K562 (cell line): ENCODE data around the gene POLR2H. TPM values are rescaled to one million over a fixed set of nuclear protein-coding genes. Genes with fewer than 3 reads are reported as not detected.

Experiments
- ESRRA ChIP-seq: fragments of 450-650 bp; IDR thresholded peaks from 2 replicates; pipeline ENCODE4 v1.6.1; 2014; ENCODE audit warnings: low read depth, mild to moderate bottlenecking, moderate library complexity, borderline replicate concordance
- ESRRB ChIP-seq: fragments of 250-450 bp; sonication (Bioruptor Pico); IDR thresholded peaks from 2 replicates; pipeline ENCODE4 v1.5.0; 2020; ENCODE audit warnings: mild to moderate bottlenecking, moderate library complexity, borderline replicate concordance
- FOXA1 ChIP-seq: fragments of 450-650 bp; IDR thresholded peaks from 2 replicates; pipeline ENCODE4 v1.6.1; 2016; ENCODE audit warnings: mild to moderate bottlenecking, borderline replicate concordance
- FOXJ2 ChIP-seq: fragments of 200-800 bp; sonication (Bioruptor generic); IDR thresholded peaks from 2 replicates; pipeline ENCODE4 v1.6.1; 2016; ENCODE audit warnings: missing genetic modification characterization, missing compliant biosample characterization
- HDAC2 ChIP-seq: fragments of 450-650 bp; IDR thresholded peaks from 2 replicates; pipeline ENCODE4 v1.6.1; 2016; ENCODE audit warnings: mild to moderate bottlenecking
- HDGF ChIP-seq: fragments of 450-650 bp; IDR thresholded peaks from 2 replicates; pipeline ENCODE4 v1.6.1; 2016
- MEF2D ChIP-seq: conservative IDR thresholded peaks from 2 replicates; pipeline ENCODE4 v1.6.1; 2016; ENCODE audit warnings: low read depth, missing genetic modification characterization, missing compliant biosample characterization
- MTA1 ChIP-seq: fragments of 450-650 bp; IDR thresholded peaks from 2 replicates; pipeline ENCODE4 v1.6.1; 2017; ENCODE audit warnings: borderline replicate concordance
- RBM17 ChIP-seq: fragments of 200-400 bp; formaldehyde crosslinking; IDR thresholded peaks from 2 replicates; pipeline ENCODE4 v1.6.1; 2017; ENCODE audit warnings: low read depth, mild to moderate bottlenecking, low read length, borderline replicate concordance
- SMAD1 ChIP-seq: fragments of 150-350 bp; IDR thresholded peaks from 2 replicates; pipeline ENCODE4 v1.6.1; 2014; ENCODE audit warnings: low read length, low read depth; ENCODE audit not compliant: partially characterized antibody
- SRSF3 ChIP-seq: fragments of 200-400 bp; formaldehyde crosslinking; IDR thresholded peaks from 2 replicates; pipeline ENCODE4 v1.6.1; 2016; ENCODE audit warnings: mild to moderate bottlenecking, low read length, moderate library complexity; ENCODE audit not compliant: insufficient read depth
- ZBTB1 ChIP-seq: sonication (generic); formaldehyde crosslinking; IDR thresholded peaks from 2 replicates; pipeline ENCODE4 v1.8.1; 2023; ENCODE audit warnings: missing genetic modification reagents, low read depth, mild to moderate bottlenecking, borderline replicate concordance
- ZNF146 ChIP-seq: IDR thresholded peaks from one replicate; pipeline ENCODE4 v1.6.1; 2018; ENCODE audit warnings: missing compliant biosample characterization; ENCODE audit not compliant: unreplicated experiment
- ZNF778 ChIP-seq: fragments of 450-650 bp; formaldehyde crosslinking; IDR thresholded peaks from 2 replicates; pipeline ENCODE4 v1.4.0; 2020; ENCODE audit warnings: mild to moderate bottlenecking, moderate library complexity
- polyA plus RNA-seq, 8 experiments: library from polyadenylated mRNA; depleted of rRNA in 4 of 8; stranded (reverse) in 5 of 8; unstranded in 3 of 8; fragments of >200 nt; fragmentation: Nextera tagmentation in 2 of 8; fragmentation: Illumina TruSeq in 1 of 8; extraction: Ambion mirVana in 2 of 8; extraction: Trizol in 1 of 8; gene quantifications; 2 replicates each; pipeline versions ENCODE4 v1.2.1 to v1.2.3, GENCODE V29; 2011 to 2014; ENCODE audit warnings: inconsistent platforms in 1 of 8, missing spikeins in 1 of 8
- total RNA-seq, 7 experiments: library from RNA; depleted of rRNA in 6 of 7; stranded (reverse); fragments of >200 nt in 6 of 7; fragmentation: Illumina TruSeq in 2 of 7; extraction: Trizol in 2 of 7; gene quantifications; 2 replicates each; pipeline versions ENCODE4 v1.2.1 to v1.2.3, GENCODE V29; 2011 to 2021; ENCODE audit warnings: low replicate concordance in 1 of 7
- TF ChIP-seq, protein P1 (sequence below): fragments of 450-650 bp; IDR thresholded peaks from 2 replicates; pipeline ENCODE4 v1.6.1; 2017; ENCODE audit warnings: antibody characterized with exemption
- TF ChIP-seq, protein P2 (sequence below): fragments of 450-650 bp; IDR thresholded peaks from one replicate; pipeline ENCODE4 v1.6.1; 2018; ENCODE audit warnings: mild to moderate bottlenecking, moderate library complexity; ENCODE audit not compliant: partially characterized antibody
- TF ChIP-seq, protein P3 (sequence below): fragments of 450-650 bp; IDR thresholded peaks from 2 replicates; pipeline ENCODE4 v1.6.1; 2016; ENCODE audit warnings: borderline replicate concordance
- TF ChIP-seq, protein P4 (sequence below): sonication (generic); formaldehyde crosslinking; IDR thresholded peaks from 2 replicates; pipeline ENCODE4 v1.8.1; 2023; ENCODE audit warnings: mild to moderate bottlenecking, missing genetic modification reagents
- TF ChIP-seq, protein P5 (sequence below), 3 experiments: IDR thresholded peaks in 2 of 3; conservative IDR thresholded peaks in 1 of 3; 2 replicates each; pipeline ENCODE4 v1.5.1; 2011 to 2012; ENCODE audit warnings: low read length in 3 of 3, mild to moderate bottlenecking in 3 of 3, control low read depth in 2 of 3, improper control_type of control experiment in 1 of 3, inconsistent platforms in 1 of 3, low read depth in 1 of 3, mixed read lengths in 1 of 3, moderate library complexity in 1 of 3; ENCODE audit not compliant: insufficient read depth in 2 of 3

Gene POLR2H
- total and polyA plus RNA-seq, 9 of the 15 experiments (the other 6 are each of a cell fraction or from before 2014, with no cell fraction given), result 128 to 512 (median 220) TPM

DNA sequence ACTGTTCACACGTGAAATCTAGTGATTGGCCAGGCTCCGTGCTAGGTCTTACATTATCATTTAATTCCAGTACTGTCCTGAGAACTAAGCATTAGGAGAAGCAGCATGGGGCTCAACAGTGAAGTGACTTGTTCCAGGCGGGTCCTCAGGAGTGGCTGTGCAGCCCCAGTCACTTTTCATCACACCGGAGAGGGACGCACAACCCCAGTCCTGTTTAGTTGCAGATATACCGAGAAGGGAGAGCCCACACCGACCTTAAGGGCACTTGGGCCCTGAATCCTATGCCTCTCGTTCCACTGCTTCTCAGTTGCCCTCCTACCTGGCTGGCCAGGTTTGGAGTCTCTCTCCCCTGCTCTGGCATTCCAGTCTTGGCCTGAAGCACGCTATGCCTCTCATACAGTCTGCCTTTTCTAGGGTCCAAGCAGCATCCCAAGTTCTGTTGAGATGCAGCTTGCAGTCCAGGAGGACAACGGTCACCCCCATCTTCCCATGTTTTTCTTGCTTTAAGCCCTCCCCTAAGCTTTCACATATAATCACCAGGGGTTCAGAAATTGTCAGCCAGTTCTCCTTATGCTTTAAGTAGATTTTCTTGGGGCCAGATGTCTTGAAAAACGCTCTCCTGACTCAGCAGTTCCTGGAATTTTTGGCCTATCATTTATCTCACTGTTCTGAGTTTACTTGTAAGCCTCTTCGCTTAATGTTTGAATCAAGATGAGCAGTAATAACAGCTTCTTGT lies 14.0 kb upstream of the POLR2H start (continued):
- TF ChIP-seq SMAD1 (no peak), RBM17 (no peak), FOXJ2 (tag) (no peak), HDAC2 (no peak), MTA1 (no peak), ESRRA (no peak), SRSF3 (no peak), ZNF146 (CRISPR knock-in tag) (no peak), ESRRB (CRISPR knock-in tag) (no peak), ZBTB1 (CRISPR knock-in tag) (no peak), MEF2D (tag) (no peak), ZNF778 (no peak), HDGF (no peak), FOXA1 (no peak)
- TF ChIP-seq, protein P1, sequence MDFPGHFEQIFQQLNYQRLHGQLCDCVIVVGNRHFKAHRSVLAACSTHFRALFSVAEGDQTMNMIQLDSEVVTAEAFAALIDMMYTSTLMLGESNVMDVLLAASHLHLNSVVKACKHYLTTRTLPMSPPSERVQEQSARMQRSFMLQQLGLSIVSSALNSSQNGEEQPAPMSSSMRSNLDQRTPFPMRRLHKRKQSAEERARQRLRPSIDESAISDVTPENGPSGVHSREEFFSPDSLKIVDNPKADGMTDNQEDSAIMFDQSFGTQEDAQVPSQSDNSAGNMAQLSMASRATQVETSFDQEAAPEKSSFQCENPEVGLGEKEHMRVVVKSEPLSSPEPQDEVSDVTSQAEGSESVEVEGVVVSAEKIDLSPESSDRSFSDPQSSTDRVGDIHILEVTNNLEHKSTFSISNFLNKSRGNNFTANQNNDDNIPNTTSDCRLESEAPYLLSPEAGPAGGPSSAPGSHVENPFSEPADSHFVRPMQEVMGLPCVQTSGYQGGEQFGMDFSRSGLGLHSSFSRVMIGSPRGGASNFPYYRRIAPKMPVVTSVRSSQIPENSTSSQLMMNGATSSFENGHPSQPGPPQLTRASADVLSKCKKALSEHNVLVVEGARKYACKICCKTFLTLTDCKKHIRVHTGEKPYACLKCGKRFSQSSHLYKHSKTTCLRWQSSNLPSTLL, result no peak
- TF ChIP-seq, protein P2, sequence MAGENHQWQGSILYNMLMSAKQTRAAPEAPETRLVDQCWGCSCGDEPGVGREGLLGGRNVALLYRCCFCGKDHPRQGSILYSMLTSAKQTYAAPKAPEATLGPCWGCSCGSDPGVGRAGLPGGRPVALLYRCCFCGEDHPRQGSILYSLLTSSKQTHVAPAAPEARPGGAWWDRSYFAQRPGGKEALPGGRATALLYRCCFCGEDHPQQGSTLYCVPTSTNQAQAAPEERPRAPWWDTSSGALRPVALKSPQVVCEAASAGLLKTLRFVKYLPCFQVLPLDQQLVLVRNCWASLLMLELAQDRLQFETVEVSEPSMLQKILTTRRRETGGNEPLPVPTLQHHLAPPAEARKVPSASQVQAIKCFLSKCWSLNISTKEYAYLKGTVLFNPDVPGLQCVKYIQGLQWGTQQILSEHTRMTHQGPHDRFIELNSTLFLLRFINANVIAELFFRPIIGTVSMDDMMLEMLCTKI, result no peak
- TF ChIP-seq, protein P3, sequence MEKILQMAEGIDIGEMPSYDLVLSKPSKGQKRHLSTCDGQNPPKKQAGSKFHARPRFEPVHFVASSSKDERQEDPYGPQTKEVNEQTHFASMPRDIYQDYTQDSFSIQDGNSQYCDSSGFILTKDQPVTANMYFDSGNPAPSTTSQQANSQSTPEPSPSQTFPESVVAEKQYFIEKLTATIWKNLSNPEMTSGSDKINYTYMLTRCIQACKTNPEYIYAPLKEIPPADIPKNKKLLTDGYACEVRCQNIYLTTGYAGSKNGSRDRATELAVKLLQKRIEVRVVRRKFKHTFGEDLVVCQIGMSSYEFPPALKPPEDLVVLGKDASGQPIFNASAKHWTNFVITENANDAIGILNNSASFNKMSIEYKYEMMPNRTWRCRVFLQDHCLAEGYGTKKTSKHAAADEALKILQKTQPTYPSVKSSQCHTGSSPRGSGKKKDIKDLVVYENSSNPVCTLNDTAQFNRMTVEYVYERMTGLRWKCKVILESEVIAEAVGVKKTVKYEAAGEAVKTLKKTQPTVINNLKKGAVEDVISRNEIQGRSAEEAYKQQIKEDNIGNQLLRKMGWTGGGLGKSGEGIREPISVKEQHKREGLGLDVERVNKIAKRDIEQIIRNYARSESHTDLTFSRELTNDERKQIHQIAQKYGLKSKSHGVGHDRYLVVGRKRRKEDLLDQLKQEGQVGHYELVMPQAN, result no peak
- TF ChIP-seq, protein P4, sequence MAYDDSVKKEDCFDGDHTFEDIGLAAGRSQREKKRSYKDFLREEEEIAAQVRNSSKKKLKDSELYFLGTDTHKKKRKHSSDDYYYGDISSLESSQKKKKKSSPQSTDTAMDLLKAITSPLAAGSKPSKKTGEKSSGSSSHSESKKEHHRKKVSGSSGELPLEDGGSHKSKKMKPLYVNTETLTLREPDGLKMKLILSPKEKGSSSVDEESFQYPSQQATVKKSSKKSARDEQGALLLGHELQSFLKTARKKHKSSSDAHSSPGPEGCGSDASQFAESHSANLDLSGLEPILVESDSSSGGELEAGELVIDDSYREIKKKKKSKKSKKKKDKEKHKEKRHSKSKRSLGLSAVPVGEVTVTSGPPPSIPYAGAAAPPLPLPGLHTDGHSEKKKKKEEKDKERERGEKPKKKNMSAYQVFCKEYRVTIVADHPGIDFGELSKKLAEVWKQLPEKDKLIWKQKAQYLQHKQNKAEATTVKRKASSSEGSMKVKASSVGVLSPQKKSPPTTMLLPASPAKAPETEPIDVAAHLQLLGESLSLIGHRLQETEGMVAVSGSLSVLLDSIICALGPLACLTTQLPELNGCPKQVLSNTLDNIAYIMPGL (CRISPR knock-in tag), result no peak
- TF ChIP-seq, protein P5, sequence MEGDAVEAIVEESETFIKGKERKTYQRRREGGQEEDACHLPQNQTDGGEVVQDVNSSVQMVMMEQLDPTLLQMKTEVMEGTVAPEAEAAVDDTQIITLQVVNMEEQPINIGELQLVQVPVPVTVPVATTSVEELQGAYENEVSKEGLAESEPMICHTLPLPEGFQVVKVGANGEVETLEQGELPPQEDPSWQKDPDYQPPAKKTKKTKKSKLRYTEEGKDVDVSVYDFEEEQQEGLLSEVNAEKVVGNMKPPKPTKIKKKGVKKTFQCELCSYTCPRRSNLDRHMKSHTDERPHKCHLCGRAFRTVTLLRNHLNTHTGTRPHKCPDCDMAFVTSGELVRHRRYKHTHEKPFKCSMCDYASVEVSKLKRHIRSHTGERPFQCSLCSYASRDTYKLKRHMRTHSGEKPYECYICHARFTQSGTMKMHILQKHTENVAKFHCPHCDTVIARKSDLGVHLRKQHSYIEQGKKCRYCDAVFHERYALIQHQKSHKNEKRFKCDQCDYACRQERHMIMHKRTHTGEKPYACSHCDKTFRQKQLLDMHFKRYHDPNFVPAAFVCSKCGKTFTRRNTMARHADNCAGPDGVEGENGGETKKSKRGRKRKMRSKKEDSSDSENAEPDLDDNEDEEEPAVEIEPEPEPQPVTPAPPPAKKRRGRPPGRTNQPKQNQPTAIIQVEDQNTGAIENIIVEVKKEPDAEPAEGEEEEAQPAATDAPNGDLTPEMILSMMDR (IDR thresholded peaks at IDR 0.05 in 2 of 3, conservative IDR thresholded peaks at IDR 0.05 in 1 of 3; ENCODE audit: insufficient read depth in 2 of 3, low read depth in 1 of 3, low read length in 3 of 3), result no peak
